ENCODE data around the gene METAP1.

GRCh38 chr4:99076292-99076976, 80.9 kb downstream of the METAP1 start:
- TF ChIP-seq CTCF (conservative IDR thresholded peaks at IDR 0.05; ENCODE audit: low read depth, low read length) (no peak), EZH2 (IDR thresholded peaks at IDR 0.05; ENCODE audit: borderline replicate concordance, low read depth, low read length, poor library complexity, severe bottlenecking) (no peak)

Data from A673 (cell line).